Pancreas (tissue), 10 donors: ENCODE results near the gene RSPH9. TPM values are rescaled to one million over a fixed set of nuclear protein-coding genes. Genes with fewer than 3 reads are reported as not detected.
A peak's percentile ranks its signal among the peaks of the same experiment; 100 is the strongest.

Source experiments
- ATAC-seq, 4 donors: fragments of 200-7000 bp; cut with Tn5 transposase; one replicate each; pipeline versions ENCODE4 v1.8.0 to v1.9.1; 2020; ENCODE audit warnings: mild to moderate bottlenecking in 4 of 4, moderate library complexity in 4 of 4
- DNase-seq, 6 donors: peaks; one replicate each; pipeline ENCODE4 v3.0.0-alpha.2; 2020
- FAIRE-seq: peaks from 2 replicates; lab custom pipeline; 2012; peaks lifted over from hg19 to GRCh38; lab: Jason Lieb, UNC
- H3K27ac ChIP-seq, 4 donors: fragments of 200-600 bp; sonication (generic); 1 replicate in 3 of 4; 2 replicates in 1 of 4; pipeline versions ENCODE4 v1.5.0 to v1.8.0; 2020
- H3K27me3 ChIP-seq, 4 donors: fragments of 200-600 bp; one replicate each; pipeline ENCODE4 v1.8.0; 2021
- H3K36me3 ChIP-seq, 3 donors: fragments of 200-600 bp; sonication (generic) in 1 of 3; one replicate each; pipeline versions ENCODE4 v1.5.0 to v1.8.0; 2020 to 2021
- H3K4me1 ChIP-seq, 3 donors: fragments of 200-600 bp; one replicate each; pipeline ENCODE4 v1.8.0; 2021
- H3K4me3 ChIP-seq, 4 donors: fragments of 200-600 bp; sonication (generic) in 2 of 4; one replicate each; pipeline versions ENCODE4 v1.5.0 to v1.8.0; 2020 to 2021
- H3K9me3 ChIP-seq, 4 donors: fragments of 200-600 bp; one replicate each; pipeline ENCODE4 v1.8.0; 2021
- CTCF ChIP-seq, 4 donors: fragments of 200-600 bp; sonication (generic) in 3 of 4; IDR thresholded peaks; one replicate each; pipeline versions ENCODE4 v1.5.0 to v1.8.0; 2021; ENCODE audit warnings: antibody characterized with exemption in 4 of 4
- WGBS, 2 donors: extraction: QIAGEN DNeasy Blood & Tissue Kit; methylation state at CpG; one replicate each; pipeline ENCODE4 v1.1.7; 2013; 5-methylcytosine and 5-hydroxymethylcytosine counted together
- intact Hi-C, 3 donors: fragments of 100-400 bp; cut with DNase I; formaldehyde crosslinking; loops; one replicate each; pipeline versions ENCODE4 v1.11.1 to v1.14.2; 2022
- polyA plus RNA-seq, 2 donors: library from polyadenylated mRNA; stranded (reverse); fragments of 200-250 nt; gene quantifications; one replicate each; pipeline ENCODE4 v1.2.3, GENCODE V29; 2013
- total RNA-seq, 6 donors: library from RNA; stranded (reverse); fragmentation: NEBNext Ultra II Directional in 4 of 6; extraction: Animal tissue kit (Norgen Biotek cat#: 25700) in 4 of 6; gene quantifications; one replicate each; pipeline versions ENCODE4 v1.2.1 to v1.2.4, GENCODE V29; 2021 to 2023
- donor health status: healthy with polysubstance abuse.
- donor health status: DM: no; HTN: no; CAD: no; lungs with moderate emphysema.
- donor health status: DM: no; HTN: no; CAD: no.
- donor health status: control.
- donor health status: control.
- donor health status: Bipolar disorder and iron deficiency.
- donor health status: DM: yes; HTN: yes; CAD: no.
- donor health status: DM: no; HTN: no; CAD: no.
- donor health status: DM: no; HTN: no; CAD: no.
- donor health status: DM: yes; HTN: yes; CAD: no.

The RSPH9 gene
- total and polyA plus RNA-seq, 8 donors = 0.06 to 1.1 (median 0.12) TPM; not detected in 3

GRCh38 chr6:43669922-43670622 is 25.2 kb downstream of the RSPH9 start:
- DNase-seq (no peak), ATAC-seq (no peak)

GRCh38 chr6:43670623-43670986 is 25.8 kb downstream of the RSPH9 start:
- no peak for FAIRE-seq
- H3K36me3 ChIP-seq = peaks cover 0 to 16% (median 0%) of the 10 kb centered on the region in 3 donors
- ATAC-seq = no peak
- H3K27me3 ChIP-seq = no peaks in the 10 kb centered on the region
- TF ChIP-seq CTCF (IDR thresholded peaks at IDR 0.05) = no peak
- no peak overlapping the region for H3K4me3 ChIP-seq
- no peak overlapping the region for H3K27ac ChIP-seq
- intact Hi-C loops = no loop called here
- no peaks in the 10 kb centered on the region for H3K9me3 ChIP-seq
- peaks cover 18 to 34% (median 24%) of the 10 kb centered on the region in 3 donors for H3K4me1 ChIP-seq
- DNase-seq = peak in 1 of 6 donors; percentile 41
- 96 to 100% methylated on average over 6 of the region's 6 CpGs for WGBS, 2 donors

More at GRCh38 chr6:43669922-43670622, 25.2 kb downstream of the RSPH9 start:
- no peak for FAIRE-seq
- WGBS, 2 donors = 83 to 88% methylated on average over 6 of the region's 6 CpGs
- no peak for TF ChIP-seq CTCF (IDR thresholded peaks at IDR 0.05)
- peaks cover 0 to 11% (median 0%) of the 10 kb centered on the region in 3 donors for H3K36me3 ChIP-seq
- H3K4me1 ChIP-seq = peaks cover 18 to 34% (median 24%) of the 10 kb centered on the region in 3 donors
- intact Hi-C loops = loop anchor here in 1 of 3 donors (5.0 kb wide), 1 partner anchor 407 kb away; no protein-coding TSS in a partner anchor
- peak overlapping the region in 1 of 4 donors; percentile 17 for H3K27ac ChIP-seq
- H3K4me3 ChIP-seq = no peak overlapping the region
- H3K9me3 ChIP-seq = no peaks in the 10 kb centered on the region
- no peaks in the 10 kb centered on the region for H3K27me3 ChIP-seq

- no peaks in the 10 kb centered on the region for H3K27me3 ChIP-seq
- no peaks in the 10 kb centered on the region for H3K9me3 ChIP-seq
- H3K36me3 ChIP-seq = peaks cover 0 to 17% (median 0%) of the 10 kb centered on the region in 3 donors
- no peak for TF ChIP-seq CTCF (IDR thresholded peaks at IDR 0.05)
- WGBS, 2 donors = 90 to 93% methylated on average over 8 of the region's 8 CpGs
- intact Hi-C loops = no loop called here
- peaks cover 18 to 34% (median 24%) of the 10 kb centered on the region in 3 donors for H3K4me1 ChIP-seq
- no peak overlapping the region for H3K4me3 ChIP-seq
- no peak overlapping the region for H3K27ac ChIP-seq
- DNase-seq = peak in 1 of 6 donors; percentile 68
- ATAC-seq = no peak
- no peak for FAIRE-seq
Measured at GRCh38 chr6:43671011-43671800, 26.4 kb downstream of the RSPH9 start.

GRCh38 chr6:43671801-43672690 is 27.2 kb downstream of the RSPH9 start:
- no peaks in the 10 kb centered on the region for H3K27me3 ChIP-seq
- no peaks in the 10 kb centered on the region for H3K9me3 ChIP-seq
- H3K27ac ChIP-seq = peak overlapping the region in 1 of 4 donors; percentile 11
- DNase-seq = peak in 1 of 6 donors; percentile 76
- no peak for TF ChIP-seq CTCF (IDR thresholded peaks at IDR 0.05)
- no peak for FAIRE-seq
- H3K4me3 ChIP-seq = no peak overlapping the region
- peaks cover 18 to 33% (median 24%) of the 10 kb centered on the region in 3 donors for H3K4me1 ChIP-seq
- WGBS, 2 donors = 75 to 78% methylated on average over 16 of the region's 16 CpGs
- no peak for ATAC-seq
- intact Hi-C loops = no loop called here
- H3K36me3 ChIP-seq = peaks cover 0 to 23% (median 6%) of the 10 kb centered on the region in 3 donors
